ENCODE results near the gene NDUFB8. TPM values are rescaled to one million over a fixed set of nuclear protein-coding genes. Genes with fewer than 3 reads are reported as not detected.

Gene NDUFB8
- total RNA-seq, 1 experiment from 2014 or later, result 194 TPM

DNA sequence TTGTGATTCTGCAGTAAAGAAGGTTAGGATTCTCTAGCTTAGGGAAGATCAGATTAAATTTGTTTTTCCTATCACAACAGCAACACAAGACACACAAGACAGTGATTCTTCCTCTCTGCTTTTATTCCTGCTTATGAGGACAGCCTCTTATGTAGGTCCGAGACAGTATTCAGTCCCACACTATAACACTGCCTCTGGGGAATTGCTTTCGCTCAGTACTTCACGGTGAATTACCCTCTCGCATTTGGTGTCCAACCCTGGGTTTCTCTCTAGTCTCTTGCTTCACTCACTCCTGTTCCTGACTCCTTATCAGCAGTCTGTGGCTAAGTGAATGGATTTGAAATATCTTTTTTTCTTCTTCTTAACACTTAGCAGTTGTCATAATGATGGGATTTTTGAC, 7.8 kb upstream of the NDUFB8 start:
- H3K27ac Mint-ChIP-seq (ENCODE audit: low read depth, unreplicated experiment), result no peak overlapping the region
- no peak overlapping the region for H3K4me3 Mint-ChIP-seq (ENCODE audit: unreplicated experiment)
- intact Hi-C loops (cut with micrococcal nuclease), result loop anchor here (10.0 kb wide), 1 partner anchor 337 kb away; no protein-coding TSS in a partner anchor
- H3K9me3 Mint-ChIP-seq (ENCODE audit: unreplicated experiment), result no peaks in the 10 kb centered on the region
- no peaks in the 10 kb centered on the region for H3K27me3 Mint-ChIP-seq (ENCODE audit: insufficient read depth, unreplicated experiment)
- CTCF ChIA-PET, result interaction anchor here (0.7 to 2.4 kb wide), 4 partner anchors 12 to 334 kb away, joined by 3 to 15 read pairs (median 6); no protein-coding TSS in a partner anchor
- TF ChIP-seq, protein P1, sequence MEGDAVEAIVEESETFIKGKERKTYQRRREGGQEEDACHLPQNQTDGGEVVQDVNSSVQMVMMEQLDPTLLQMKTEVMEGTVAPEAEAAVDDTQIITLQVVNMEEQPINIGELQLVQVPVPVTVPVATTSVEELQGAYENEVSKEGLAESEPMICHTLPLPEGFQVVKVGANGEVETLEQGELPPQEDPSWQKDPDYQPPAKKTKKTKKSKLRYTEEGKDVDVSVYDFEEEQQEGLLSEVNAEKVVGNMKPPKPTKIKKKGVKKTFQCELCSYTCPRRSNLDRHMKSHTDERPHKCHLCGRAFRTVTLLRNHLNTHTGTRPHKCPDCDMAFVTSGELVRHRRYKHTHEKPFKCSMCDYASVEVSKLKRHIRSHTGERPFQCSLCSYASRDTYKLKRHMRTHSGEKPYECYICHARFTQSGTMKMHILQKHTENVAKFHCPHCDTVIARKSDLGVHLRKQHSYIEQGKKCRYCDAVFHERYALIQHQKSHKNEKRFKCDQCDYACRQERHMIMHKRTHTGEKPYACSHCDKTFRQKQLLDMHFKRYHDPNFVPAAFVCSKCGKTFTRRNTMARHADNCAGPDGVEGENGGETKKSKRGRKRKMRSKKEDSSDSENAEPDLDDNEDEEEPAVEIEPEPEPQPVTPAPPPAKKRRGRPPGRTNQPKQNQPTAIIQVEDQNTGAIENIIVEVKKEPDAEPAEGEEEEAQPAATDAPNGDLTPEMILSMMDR (IDR thresholded peaks at IDR 0.05; ENCODE audit: unreplicated experiment), result no peak
- DNase-seq (ENCODE audit: unreplicated experiment), result no peak
- peaks cover 7% of the 10 kb centered on the region for H3K4me1 Mint-ChIP-seq (ENCODE audit: insufficient read depth, unreplicated experiment)
- H3K36me3 Mint-ChIP-seq (ENCODE audit: insufficient read depth, unreplicated experiment), result peaks cover 54% of the 10 kb centered on the region
- no TSS peak for BruUV-seq (replicated peaks)
- POLR2A ChIA-PET, result interaction anchor here (1.3 kb wide), 1 partner anchor 23 kb away, joined by 3 read pairs; no protein-coding TSS in a partner anchor

DNA sequence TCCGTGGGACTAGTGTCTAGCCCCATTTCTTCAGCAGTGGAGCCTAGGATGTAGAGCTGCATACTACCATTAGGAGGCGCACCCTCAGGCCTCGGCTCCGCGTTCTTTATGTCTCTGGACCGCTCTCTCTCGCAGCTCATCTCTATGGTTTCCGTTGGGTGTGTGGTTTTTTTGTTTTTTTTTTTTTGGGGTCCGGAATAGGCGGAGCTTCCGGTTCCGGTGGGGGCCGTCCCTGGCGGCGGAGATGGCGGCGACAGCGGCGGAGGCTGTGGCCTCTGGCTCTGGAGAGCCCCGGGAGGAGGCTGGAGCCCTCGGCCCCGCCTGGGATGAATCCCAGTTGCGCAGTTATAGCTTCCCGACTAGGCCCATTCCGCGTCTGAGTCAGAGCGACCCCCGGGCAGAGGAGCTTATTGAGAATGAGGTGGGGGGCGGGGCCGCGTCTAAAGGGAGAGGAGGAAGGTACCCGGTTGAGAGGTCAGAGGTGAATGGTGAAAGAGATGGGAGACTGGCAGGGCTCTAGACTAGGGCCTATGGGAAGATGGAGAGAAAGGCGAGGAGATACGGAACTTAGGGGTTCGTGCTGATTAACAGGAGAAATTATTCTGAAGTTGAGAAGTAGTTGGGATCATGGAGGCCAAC, 6.2 kb upstream of the NDUFB8 start, which contains the start of gene HIF1AN:
TSS of gene HIF1AN (plus strand) at position 229 of the 639 bp plus-strand sequence. CDS start at position 245, 16 bp downstream.
- Mint-ChIP-seq H3K27ac (ENCODE audit: low read depth, unreplicated experiment) (no peak within 1 kb of the TSS), H3K36me3 (ENCODE audit: insufficient read depth, unreplicated experiment) (peaks cover 38% of the 10 kb centered on the region), H3K27me3 (ENCODE audit: insufficient read depth, unreplicated experiment) (no peaks in the 10 kb centered on the region), H3K4me1 (ENCODE audit: insufficient read depth, unreplicated experiment) (peaks cover 7% of the 10 kb centered on the region), H3K9me3 (ENCODE audit: unreplicated experiment) (no peaks in the 10 kb centered on the region), H3K4me3 (ENCODE audit: unreplicated experiment) (no peak within 1 kb of the TSS)
- no TSS peak for BruUV-seq (replicated peaks)
- intact Hi-C loops (cut with micrococcal nuclease), result loop anchor here (10.0 kb wide), 1 partner anchor 339 kb away; no protein-coding TSS in a partner anchor
- TF ChIP-seq, protein P1 (IDR thresholded peaks at IDR 0.05; ENCODE audit: unreplicated experiment), result peak; percentile 87
- peak; percentile 94 for DNase-seq (ENCODE audit: unreplicated experiment)
- POLR2A ChIA-PET, result interaction anchor here (0.6 to 2.6 kb wide), 16 partner anchors 9 to 520 kb away, joined by 3 to 14 read pairs (median 4); partner anchors contain the start of gene SLF2
- CTCF ChIA-PET, result interaction anchor here (0.6 to 3.5 kb wide), 26 partner anchors 9 to 545 kb away, joined by 3 to 24 read pairs (median 4); no protein-coding TSS in a partner anchor

DNA sequence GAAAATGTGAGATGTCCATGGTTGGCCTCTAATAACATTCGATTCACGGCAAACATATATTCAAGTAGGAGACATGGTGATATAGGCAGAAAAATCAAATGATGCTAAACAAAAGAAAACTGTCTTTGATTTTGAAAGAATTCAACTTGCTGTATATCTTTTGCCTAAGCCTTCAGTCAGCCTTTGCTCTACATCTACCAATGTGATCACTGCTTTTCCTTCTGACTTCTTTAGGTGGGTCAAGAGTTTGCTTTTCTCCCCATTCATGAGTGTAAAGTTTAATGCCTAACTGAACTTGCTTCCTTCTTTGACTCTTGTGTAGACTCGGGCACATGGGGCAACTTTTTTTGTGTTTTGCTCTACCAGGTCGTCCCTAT, 5.7 kb upstream of the NDUFB8 start:
- Mint-ChIP-seq H3K27ac (ENCODE audit: low read depth, unreplicated experiment) (no peak overlapping the region), H3K4me1 (ENCODE audit: insufficient read depth, unreplicated experiment) (peaks cover 8% of the 10 kb centered on the region), H3K36me3 (ENCODE audit: insufficient read depth, unreplicated experiment) (peaks cover 33% of the 10 kb centered on the region), H3K27me3 (ENCODE audit: insufficient read depth, unreplicated experiment) (no peaks in the 10 kb centered on the region), H3K9me3 (ENCODE audit: unreplicated experiment) (no peaks in the 10 kb centered on the region), H3K4me3 (ENCODE audit: unreplicated experiment) (no peak overlapping the region)
- no TSS peak for BruUV-seq (replicated peaks)
- intact Hi-C loops (cut with micrococcal nuclease), result loop anchor here (10.0 kb wide), 1 partner anchor 339 kb away; no protein-coding TSS in a partner anchor
- TF ChIP-seq, protein P1 (IDR thresholded peaks at IDR 0.05; ENCODE audit: unreplicated experiment), result no peak
- POLR2A ChIA-PET, result interaction anchor here (0.6 to 2.6 kb wide), 16 partner anchors 9 to 520 kb away, joined by 3 to 14 read pairs (median 4); partner anchors contain the start of gene SLF2
- CTCF ChIA-PET, result interaction anchor here (0.6 to 3.5 kb wide), 21 partner anchors 9 to 545 kb away, joined by 3 to 24 read pairs (median 4); no protein-coding TSS in a partner anchor
- DNase-seq (ENCODE audit: unreplicated experiment), result no peak

DNA sequence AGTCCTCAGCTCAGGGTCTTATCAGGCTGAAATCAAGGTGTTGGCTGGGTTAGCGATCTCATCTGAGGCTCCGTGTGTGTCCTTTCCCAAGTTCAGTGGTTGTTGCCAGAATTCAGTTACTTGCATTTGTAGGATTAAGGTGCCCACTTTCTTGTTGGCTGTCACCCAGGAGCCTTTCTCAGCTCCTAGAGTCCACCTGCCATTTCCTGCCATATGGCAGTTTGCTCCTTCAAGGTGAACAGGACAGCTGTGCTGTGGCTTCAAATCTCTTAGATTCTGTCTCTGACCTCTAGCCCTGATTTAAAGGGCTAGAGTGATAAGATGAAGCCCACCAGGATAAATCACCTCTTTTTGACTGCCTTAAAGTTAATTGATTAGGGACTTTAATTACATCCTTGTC, 5.1 kb upstream of the NDUFB8 start:
- no TSS peak for BruUV-seq (replicated peaks)
- intact Hi-C loops (cut with micrococcal nuclease), result loop anchor here (10.0 kb wide), 1 partner anchor 340 kb away; no protein-coding TSS in a partner anchor
- Mint-ChIP-seq H3K9me3 (ENCODE audit: unreplicated experiment) (no peaks in the 10 kb centered on the region), H3K27me3 (ENCODE audit: insufficient read depth, unreplicated experiment) (no peaks in the 10 kb centered on the region), H3K27ac (ENCODE audit: low read depth, unreplicated experiment) (no peak overlapping the region), H3K4me1 (ENCODE audit: insufficient read depth, unreplicated experiment) (peaks cover 13% of the 10 kb centered on the region), H3K4me3 (ENCODE audit: unreplicated experiment) (no peak overlapping the region), H3K36me3 (ENCODE audit: insufficient read depth, unreplicated experiment) (peaks cover 27% of the 10 kb centered on the region)
- POLR2A ChIA-PET, result interaction anchor here (0.6 to 2.6 kb wide), 4 partner anchors 9 to 378 kb away, joined by 3 to 12 read pairs (median 6); partner anchors contain the start of gene SLF2
- CTCF ChIA-PET, result interaction anchor here (0.6 to 3.5 kb wide), 9 partner anchors 9 to 361 kb away, joined by 3 to 24 read pairs (median 5); no protein-coding TSS in a partner anchor
- TF ChIP-seq, protein P1 (IDR thresholded peaks at IDR 0.05; ENCODE audit: unreplicated experiment), result no peak
- DNase-seq (ENCODE audit: unreplicated experiment), result no peak
